Activated CD8-positive, alpha-beta T cell treated with anti-CD3 and anti-CD28 coated beads, Interleukin-2, amount 10 ng/mL, durations not matched to agents 7 days and 5 days (primary cell): ENCODE data around the gene SPIN2A. TPM values are rescaled to one million over a fixed set of nuclear protein-coding genes. Genes with fewer than 3 reads are reported as not detected.

Source experiments
- total RNA-seq, 2 experiments: library from RNA; stranded (reverse); gene quantifications; one replicate each; pipeline ENCODE4 v1.2.3, GENCODE V29; 2021

Gene SPIN2A
- total RNA-seq, 2 experiments from 2014 or later = 0.45 to 0.63 TPM

Other genes with a start within 250 kb of the SPIN2A start
- 1 to 10 TPM; 5.9 to 7.2 TPM for gene SPIN3, start 141.9 kb downstream of the SPIN2A start, total RNA-seq
- 10 to 100 TPM in 1 of 2 experiments, 1 to 10 TPM in 1; 9.0 to 10.3 TPM for gene SPIN2B, start 15.8 kb downstream of the SPIN2A start, total RNA-seq
- not detected for gene FAAH2, start 149.3 kb upstream of the SPIN2A start, total RNA-seq